ENCODE measurements around the gene CALN1. TPM values are rescaled to one million over a fixed set of nuclear protein-coding genes. Genes with fewer than 3 reads are reported as not detected.
"Not testable (repeated sequence)": the region's sequence is repeated elsewhere in the genome, so short reads cannot be mapped to it uniquely, and the experiment has no call there.

The CALN1 gene
- polyA plus RNA-seq, 10 donors = 1.2 to 3.8 (median 1.7) TPM

- DNase-seq = no peak
Measured at GRCh38 chr7:72267291-72267800, 144.8 kb downstream of the CALN1 start.

- DNase-seq = peak in 1 of 3 donors; percentile 5
Measured at GRCh38 chr7:72266771-72267170, 145.4 kb downstream of the CALN1 start.

- DNase-seq = no peak
Measured at GRCh38 chr7:72265071-72265904, 146.8 kb downstream of the CALN1 start.

DNA sequence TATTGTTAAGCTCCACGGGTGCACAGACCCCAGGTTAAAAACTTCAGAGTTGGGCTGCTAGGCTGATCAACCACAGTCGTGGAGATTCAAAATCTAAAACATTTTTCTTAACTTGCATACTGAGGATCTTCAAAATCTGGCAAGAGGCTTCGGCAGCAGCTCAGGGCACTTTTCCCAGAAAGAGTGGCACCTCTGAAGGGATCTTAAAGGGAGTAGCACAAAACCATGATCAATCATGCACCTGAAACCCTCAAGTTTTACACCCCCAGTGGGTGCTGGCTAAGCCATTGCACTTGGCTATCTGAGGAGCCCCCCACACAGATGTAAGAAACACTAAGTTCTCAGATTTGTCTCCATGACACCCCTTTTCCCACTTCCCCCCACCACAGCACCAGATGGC lies 151.7 kb downstream of the CALN1 start:
- DNase-seq = no peak

DNA sequence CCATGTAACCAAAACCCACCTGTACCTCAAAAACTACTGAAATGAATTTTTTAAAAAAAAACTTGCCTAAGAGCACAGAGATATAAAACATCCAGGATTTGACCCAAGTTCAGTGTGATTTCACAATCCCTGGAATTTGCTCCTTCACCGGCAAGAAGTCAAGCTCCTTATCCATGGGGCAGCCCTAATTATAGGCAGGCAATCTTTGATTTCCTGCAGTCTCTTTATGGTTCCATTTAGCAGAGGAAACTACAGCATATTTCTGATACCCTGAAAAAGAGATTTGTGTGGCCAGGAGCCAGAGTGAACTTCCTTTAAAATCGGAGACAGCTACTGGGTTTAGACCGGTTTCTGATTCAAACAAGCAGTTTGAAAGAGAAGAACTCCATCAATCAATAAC lies 154.1 kb downstream of the CALN1 start:
- no peak for DNase-seq

DNA sequence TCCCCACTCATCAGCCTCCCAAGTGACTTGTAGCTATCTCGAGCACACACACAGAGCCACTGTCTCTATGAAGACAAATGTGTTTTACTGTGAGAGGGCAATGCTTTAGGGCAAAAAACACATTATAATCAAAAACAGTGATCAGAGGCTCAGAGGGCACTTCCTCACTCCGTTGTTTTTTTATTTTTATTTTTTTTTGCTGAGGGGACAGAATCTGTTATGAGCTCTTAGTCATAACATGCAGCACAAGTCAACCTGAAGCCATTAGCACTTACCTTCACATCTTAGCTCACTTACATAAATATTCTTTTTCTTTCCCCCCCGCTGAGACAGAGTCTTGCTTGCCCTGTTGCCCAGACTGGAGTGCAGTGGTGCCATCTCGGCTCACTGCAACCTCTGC lies 157.7 kb downstream of the CALN1 start:
- DNase-seq = no peak

- DNase-seq = no peak
Measured at GRCh38 chr7:72249106-72249505, 163.0 kb downstream of the CALN1 start.

GRCh38 chr7:72244826-72245398 lies 167.2 kb downstream of the CALN1 start:
- no peak for DNase-seq

DNA sequence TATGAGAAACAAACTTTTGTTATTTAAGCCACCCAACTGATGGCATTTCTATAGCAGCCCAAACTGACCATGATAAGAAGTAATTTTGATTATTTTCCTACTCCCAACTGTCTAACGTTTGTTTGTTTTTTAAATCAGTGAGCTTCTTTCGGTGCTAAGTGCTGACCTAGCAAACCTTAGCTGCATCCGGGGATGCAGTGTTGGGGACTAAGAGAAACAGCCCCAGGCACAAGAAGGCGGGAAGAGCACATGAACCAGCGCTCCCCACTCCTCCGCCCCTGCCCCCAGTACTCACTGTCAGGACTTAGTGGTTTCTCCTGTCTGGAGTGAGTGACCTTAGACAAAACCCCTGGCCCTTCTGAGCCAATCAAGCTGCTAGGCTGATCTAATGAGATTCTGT lies 168.8 kb downstream of the CALN1 start:
- DNase-seq = no peak

DNA sequence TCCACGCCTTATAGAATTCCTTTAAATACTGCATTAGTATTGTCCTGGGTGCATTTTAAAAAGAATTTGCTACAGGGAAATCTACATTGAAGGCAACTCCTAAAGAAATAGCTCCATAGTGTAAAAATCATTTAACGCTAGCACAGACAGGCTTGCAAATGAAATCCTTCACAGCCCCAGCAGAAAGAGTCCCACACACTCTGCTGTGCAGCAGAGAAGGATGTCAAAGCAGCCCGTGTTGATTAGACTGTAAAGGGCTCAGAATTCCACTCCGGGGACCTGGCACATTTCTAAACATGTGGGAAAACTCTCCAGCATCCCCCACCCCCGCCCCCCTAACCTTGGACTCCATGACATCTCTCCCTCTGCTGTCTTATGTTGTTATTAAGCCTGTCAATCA lies 176.8 kb downstream of the CALN1 start:
- DNase-seq = no peak

DNA sequence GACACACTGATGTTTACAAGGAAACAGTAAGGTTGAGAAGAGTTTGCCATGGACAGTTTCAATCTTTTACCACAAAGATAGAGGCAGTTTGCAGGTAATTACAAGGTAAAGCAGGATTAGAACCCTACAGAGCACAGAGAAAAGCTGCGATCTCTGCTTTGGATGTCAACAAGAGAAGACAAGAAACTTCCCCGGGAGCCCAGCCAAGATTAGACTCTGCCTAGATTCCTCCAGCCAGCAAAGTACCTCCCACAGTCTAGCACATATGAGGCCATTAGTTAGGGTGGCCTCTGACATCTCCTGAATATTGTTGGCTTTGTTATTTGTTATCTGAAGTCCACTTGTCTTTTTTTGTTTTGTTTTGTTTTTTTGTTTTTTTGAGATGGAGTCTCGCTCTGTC lies 178.1 kb downstream of the CALN1 start:
- DNase-seq = peak in 1 of 3 donors; percentile 7

DNA sequence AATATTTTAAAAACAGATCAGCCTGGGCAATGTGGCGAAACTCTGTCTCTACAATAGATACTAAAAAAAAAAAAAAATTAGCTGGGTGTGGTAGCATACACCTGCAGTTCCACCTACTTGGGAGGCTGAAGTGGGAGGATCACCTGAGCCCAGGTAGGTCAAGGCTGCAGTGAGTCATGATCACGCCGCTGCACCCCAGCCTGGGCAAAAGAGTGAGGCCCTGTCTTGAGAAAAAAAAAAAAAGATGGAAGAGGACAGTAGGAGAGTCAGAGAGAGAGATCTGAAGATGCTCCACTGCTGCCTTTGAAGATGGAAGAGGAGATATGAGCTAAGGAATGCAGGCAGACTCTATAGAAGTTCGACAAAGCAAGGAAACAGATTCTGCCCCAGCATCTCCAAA lies 181.9 kb downstream of the CALN1 start:
- DNase-seq = no peak

GRCh38 chr7:72223351-72223750 lies 188.8 kb downstream of the CALN1 start:
- DNase-seq = no peak

DNA sequence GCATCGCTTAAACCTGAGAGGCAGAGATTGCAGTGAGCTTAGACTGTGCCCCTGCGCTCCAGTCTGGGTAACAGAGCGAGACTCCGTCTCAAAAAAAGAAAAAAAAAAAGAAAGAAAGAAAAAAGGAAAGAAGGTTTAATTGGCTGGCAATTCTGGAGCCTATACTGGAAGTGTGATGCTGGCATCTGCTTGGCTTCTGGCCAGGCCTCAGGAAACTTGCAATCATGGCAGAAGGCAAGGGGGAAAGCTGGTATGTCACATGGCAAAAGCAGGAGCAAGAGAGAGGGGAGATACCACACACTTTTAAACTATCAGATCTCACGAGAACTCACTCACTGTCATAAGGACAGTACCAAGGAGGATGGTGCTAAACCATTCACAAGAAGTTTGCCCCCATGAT lies 190.0 kb downstream of the CALN1 start:
- no peak for DNase-seq

DNA sequence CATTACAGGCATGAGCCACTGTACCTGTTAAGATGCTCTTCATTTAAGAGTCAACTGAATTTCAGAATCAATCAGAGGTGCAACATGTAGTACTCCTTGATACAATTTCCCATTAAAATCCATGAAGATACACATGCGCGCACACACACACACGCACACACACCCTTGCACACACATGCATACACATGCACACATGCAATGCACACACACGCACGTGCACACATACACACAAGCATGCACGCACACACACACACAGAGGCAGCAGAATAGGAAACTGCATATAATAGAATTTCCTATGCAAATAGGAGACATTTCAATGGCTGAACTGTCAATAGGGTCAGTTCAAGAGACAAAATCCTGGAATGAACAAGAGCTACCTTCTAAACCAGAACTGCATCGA lies 192.6 kb downstream of the CALN1 start:
- DNase-seq = no peak

GRCh38 chr7:72217151-72217550 lies 195.0 kb downstream of the CALN1 start:
- DNase-seq = no peak

GRCh38 chr7:72213769-72214168 lies 198.4 kb downstream of the CALN1 start:
- no peak for DNase-seq

DNA sequence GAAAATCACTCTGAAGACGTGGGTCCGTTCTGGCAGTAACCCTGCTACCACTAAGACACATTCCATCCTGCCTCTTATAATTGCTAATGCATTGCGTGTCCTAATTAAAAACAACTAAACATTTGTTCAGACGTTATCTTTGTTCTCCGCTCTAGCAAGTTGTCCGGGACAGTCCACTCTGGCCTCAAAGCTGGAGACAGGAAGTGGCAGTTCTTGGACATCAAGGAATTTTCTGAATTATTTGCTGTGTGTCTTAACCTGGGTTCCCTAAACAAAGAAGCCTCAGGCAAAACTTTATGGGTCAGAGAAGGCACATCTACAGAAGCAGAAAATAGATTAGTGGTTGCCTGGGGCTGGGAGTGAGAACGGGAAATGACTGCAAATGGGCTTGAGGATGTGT lies 199.1 kb downstream of the CALN1 start:
- no peak for DNase-seq

- no peak for DNase-seq
Measured at GRCh38 chr7:72211175-72211574, 201.0 kb downstream of the CALN1 start.

- not testable (repeated sequence) for DNase-seq
Measured at GRCh38 chr7:72209006-72209405, 203.1 kb downstream of the CALN1 start.

GRCh38 chr7:72196176-72196575 lies 216.0 kb downstream of the CALN1 start:
- no peak for DNase-seq

DNA sequence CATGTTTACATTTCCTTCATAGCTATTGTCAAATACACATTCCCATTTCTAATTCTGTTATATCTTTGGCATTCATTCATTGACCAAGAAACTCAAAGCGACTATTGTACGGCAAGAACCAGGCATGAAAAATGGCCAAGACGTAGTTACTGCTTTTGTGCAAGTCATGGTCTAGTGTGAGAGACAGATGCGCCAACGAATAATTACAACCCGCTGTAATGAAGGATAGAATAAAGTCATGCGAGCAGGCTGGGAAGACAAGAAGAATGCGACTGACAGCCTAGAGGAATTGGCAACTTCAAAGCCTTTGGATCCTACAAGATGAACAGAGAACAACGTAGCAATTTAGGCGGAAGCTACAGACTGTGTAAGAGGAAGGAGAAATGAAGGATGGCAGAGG lies 221.2 kb downstream of the CALN1 start:
- no peak for DNase-seq

DNA sequence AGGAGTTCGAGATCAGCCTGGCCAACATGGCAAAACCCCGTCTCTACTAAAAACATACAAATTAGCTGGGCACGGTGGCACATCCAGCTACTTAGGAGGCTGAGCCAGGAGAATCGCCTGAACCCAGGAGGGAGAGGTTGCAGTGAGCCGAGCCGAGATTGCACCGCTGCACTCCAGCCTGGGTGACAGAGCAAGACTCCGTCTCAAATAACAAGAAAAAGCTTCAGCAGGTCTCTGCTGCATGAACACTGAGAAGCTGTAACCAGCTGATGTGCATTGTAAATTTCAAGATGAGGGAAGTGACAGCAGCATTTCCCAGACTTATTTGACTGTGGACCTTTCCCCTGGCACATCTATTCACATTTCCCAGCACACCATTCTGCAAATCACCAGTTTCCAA lies 222.0 kb downstream of the CALN1 start:
- DNase-seq = no peak

DNA sequence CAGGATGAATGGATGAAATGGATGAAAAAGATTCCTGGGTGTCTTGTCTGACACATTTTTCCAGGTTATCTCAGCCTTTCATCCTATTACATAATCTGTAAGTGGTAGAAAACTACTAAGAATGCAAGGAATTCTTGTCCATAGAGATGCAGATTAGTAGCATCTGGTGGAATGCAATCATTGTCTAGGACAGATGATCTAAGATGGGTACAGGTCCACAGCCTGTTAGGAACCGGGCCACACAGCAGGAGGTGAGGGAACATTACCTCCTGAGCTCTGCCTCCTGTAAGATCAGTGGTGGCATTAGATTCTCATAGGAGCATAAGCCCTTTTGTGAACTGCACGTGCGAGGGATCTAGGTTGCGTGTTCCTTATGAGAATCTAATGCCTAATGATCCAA lies 225.0 kb downstream of the CALN1 start:
- DNase-seq = no peak
